Large intestine (tissue), 12 donors: ENCODE measurements around the gene FBLN1. TPM values are rescaled to one million over a fixed set of nuclear protein-coding genes. Genes with fewer than 3 reads are reported as not detected.

Experiments
- DNase-seq, 2 donors: peaks; one replicate each; pipeline versions ENCODE4 v3.0.0 to v3.0.0-alpha.2; 2013
- H3K27ac ChIP-seq: one replicate; pipeline ENCODE4 v1.5.1; 2013; ENCODE audit warnings: low read length
- H3K27me3 ChIP-seq: 2 replicates; pipeline ENCODE4 v1.6.1; 2013; ENCODE audit warnings: low read length; ENCODE audit not compliant: control insufficient read depth, insufficient read depth
- H3K36me3 ChIP-seq: 2 replicates; pipeline ENCODE4 v1.6.1; 2013; ENCODE audit warnings: low read length; ENCODE audit not compliant: control insufficient read depth, insufficient read depth
- H3K4me1 ChIP-seq: one replicate; pipeline ENCODE4 v1.6.1; 2013; ENCODE audit warnings: low read length; ENCODE audit not compliant: control insufficient read depth, insufficient read depth
- H3K4me3 ChIP-seq: one replicate; pipeline ENCODE4 v1.5.1; 2013; ENCODE audit warnings: low read length
- H3K9me3 ChIP-seq: one replicate; pipeline ENCODE4 v1.6.1; 2013; ENCODE audit warnings: mild to moderate bottlenecking, low read depth, low read length, moderate library complexity; ENCODE audit not compliant: control insufficient read depth
- WGBS: methylation state at CpG from one replicate; pipeline ENCODE4 v1.1.5; 2013; ENCODE audit warnings: low lambda C conversion rate; ENCODE audit not compliant: insufficient coverage; 5-methylcytosine and 5-hydroxymethylcytosine counted together
- long read RNA-seq, 11 donors: transcript quantifications; one replicate each; lab custom pipeline, GENCODE V29; 2026
- polyA plus RNA-seq: library from polyadenylated mRNA; unstranded; fragments of 120-200 nt; gene quantifications from one replicate; pipeline ENCODE4 v1.2.1, GENCODE V29; 2013

The FBLN1 gene, protein sequence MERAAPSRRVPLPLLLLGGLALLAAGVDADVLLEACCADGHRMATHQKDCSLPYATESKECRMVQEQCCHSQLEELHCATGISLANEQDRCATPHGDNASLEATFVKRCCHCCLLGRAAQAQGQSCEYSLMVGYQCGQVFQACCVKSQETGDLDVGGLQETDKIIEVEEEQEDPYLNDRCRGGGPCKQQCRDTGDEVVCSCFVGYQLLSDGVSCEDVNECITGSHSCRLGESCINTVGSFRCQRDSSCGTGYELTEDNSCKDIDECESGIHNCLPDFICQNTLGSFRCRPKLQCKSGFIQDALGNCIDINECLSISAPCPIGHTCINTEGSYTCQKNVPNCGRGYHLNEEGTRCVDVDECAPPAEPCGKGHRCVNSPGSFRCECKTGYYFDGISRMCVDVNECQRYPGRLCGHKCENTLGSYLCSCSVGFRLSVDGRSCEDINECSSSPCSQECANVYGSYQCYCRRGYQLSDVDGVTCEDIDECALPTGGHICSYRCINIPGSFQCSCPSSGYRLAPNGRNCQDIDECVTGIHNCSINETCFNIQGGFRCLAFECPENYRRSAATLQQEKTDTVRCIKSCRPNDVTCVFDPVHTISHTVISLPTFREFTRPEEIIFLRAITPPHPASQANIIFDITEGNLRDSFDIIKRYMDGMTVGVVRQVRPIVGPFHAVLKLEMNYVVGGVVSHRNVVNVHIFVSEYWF
- polyA plus RNA-seq, result 70.4 TPM
- long read RNA-seq, donor 1, transcript FBLN1-201 (15 exons, 2,251 nt), result major isoform, 20 of 34 reads
- long read RNA-seq, donor 1, partial matches to known transcripts, result 11 of 34 reads
- long read RNA-seq, donor 1, other reads (novel, unspliced or antisense), result 0 of 34 reads
- long read RNA-seq, donor 2, transcript FBLN1-201 (15 exons, 2,251 nt), result major isoform, 41 of 60 reads
- long read RNA-seq, donor 2, transcript FBLN1-202 (17 exons, 2,896 nt), result minor isoform, 6 of 60 reads
- long read RNA-seq, donor 2, partial matches to known transcripts, result 13 of 60 reads
- long read RNA-seq, donor 2, other reads (novel, unspliced or antisense), result 0 of 60 reads
- long read RNA-seq, donor 3, transcript FBLN1-201 (15 exons, 2,251 nt), result major isoform, 23 of 48 reads
- long read RNA-seq, donor 3, transcript FBLN1-202 (17 exons, 2,896 nt), result minor isoform, 5 of 48 reads
- long read RNA-seq, donor 3, partial matches to known transcripts, result 20 of 48 reads
- long read RNA-seq, donor 3, other reads (novel, unspliced or antisense), result 0 of 48 reads
- long read RNA-seq, donor 4, partial matches to known transcripts, result 0 of 2 reads
- long read RNA-seq, donor 4, other reads (novel, unspliced or antisense), result 0 of 2 reads
- long read RNA-seq, donor 5, transcript FBLN1-201 (15 exons, 2,251 nt), result major isoform, 16 of 25 reads
- long read RNA-seq, donor 5, partial matches to known transcripts, result 5 of 25 reads
- long read RNA-seq, donor 5, other reads (novel, unspliced or antisense), result 0 of 25 reads
- long read RNA-seq, donor 6, transcript FBLN1-202 (17 exons, 2,896 nt), result minor isoform, 8 of 24 reads
- long read RNA-seq, donor 6, transcript FBLN1-201 (15 exons, 2,251 nt), result major isoform, 16 of 24 reads
- long read RNA-seq, donor 6, partial matches to known transcripts, result 0 of 24 reads
- long read RNA-seq, donor 6, other reads (novel, unspliced or antisense), result 0 of 24 reads
- long read RNA-seq, donor 7, transcript FBLN1-201 (15 exons, 2,251 nt), result major isoform, 6 of 18 reads
- long read RNA-seq, donor 7, transcript FBLN1-202 (17 exons, 2,896 nt), result major isoform, 6 of 18 reads
- long read RNA-seq, donor 7, partial matches to known transcripts, result 6 of 18 reads
- long read RNA-seq, donor 7, other reads (novel, unspliced or antisense), result 0 of 18 reads
- long read RNA-seq, donor 8, transcript FBLN1-201 (15 exons, 2,251 nt), result major isoform, 30 of 69 reads
- long read RNA-seq, donor 8, transcript FBLN1-202 (17 exons, 2,896 nt), result minor isoform, 5 of 69 reads
- long read RNA-seq, donor 8, partial matches to known transcripts, result 34 of 69 reads
- long read RNA-seq, donor 8, other reads (novel, unspliced or antisense), result 0 of 69 reads
- long read RNA-seq, donor 9, transcript FBLN1-202 (17 exons, 2,896 nt), result minor isoform, 6 of 26 reads
- long read RNA-seq, donor 9, transcript FBLN1-201 (15 exons, 2,251 nt), result major isoform, 20 of 26 reads
- long read RNA-seq, donor 9, partial matches to known transcripts, result 0 of 26 reads
- long read RNA-seq, donor 9, other reads (novel, unspliced or antisense), result 0 of 26 reads
- long read RNA-seq, donor 10, transcript FBLN1-202 (17 exons, 2,896 nt), result minor isoform, 7 of 53 reads
- long read RNA-seq, donor 10, transcript FBLN1-201 (15 exons, 2,251 nt), result major isoform, 22 of 53 reads
- long read RNA-seq, donor 10, partial matches to known transcripts, result 24 of 53 reads
- long read RNA-seq, donor 10, other reads (novel, unspliced or antisense), result 0 of 53 reads
- long read RNA-seq, donor 11, transcript FBLN1-202 (17 exons, 2,896 nt), result minor isoform, 5 of 47 reads
- long read RNA-seq, donor 11, transcript FBLN1-201 (15 exons, 2,251 nt), result major isoform, 26 of 47 reads
- long read RNA-seq, donor 11, partial matches to known transcripts, result 16 of 47 reads
- long read RNA-seq, donor 11, other reads (novel, unspliced or antisense), result 0 of 47 reads

DNA sequence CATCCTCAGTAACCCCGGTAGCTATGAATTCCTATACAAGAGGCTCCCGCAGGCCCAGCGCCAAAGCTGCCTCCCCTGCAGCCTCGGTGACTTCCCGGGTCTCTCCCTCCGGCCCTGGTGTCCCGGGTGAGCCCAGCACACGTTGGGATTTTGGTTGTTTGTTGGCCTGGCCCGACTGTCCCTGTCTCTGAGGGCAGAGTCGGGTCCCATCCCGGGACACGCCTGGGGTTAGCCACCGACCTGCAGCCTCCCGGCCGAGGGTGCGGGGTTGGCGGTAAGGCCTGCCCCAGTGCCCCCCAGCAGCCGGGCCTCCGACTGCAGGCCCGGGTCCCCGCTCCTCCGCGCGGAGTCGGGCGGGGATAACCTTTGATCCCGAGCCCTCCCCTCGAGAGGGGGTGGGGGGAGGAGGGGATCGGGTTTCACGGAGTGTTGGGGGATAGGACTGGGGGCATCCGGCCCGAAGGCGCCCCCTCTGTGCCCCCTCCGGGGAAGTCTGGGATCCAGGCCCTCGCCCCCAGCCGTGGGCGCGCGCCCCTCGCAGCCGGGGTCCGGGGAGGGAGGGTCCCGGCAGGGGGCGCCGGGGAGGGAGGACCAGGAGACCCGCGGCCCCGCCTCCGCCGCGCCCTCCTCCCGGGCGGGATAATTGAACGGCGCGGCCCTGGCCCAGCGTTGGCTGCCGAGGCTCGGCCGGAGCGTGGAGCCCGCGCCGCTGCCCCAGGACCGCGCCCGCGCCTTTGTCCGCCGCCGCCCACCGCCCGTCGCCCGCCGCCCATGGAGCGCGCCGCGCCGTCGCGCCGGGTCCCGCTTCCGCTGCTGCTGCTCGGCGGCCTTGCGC, at the start of gene FBLN1:
Gene FBLN1, plus strand, starts transcription at position 669 of the 835 bp plus-strand sequence. Its CDS starts 103 bp downstream, at position 772.
- Histone ChIP-seq H3K36me3 (peaks cover 2% of the 10 kb centered on the region), H3K9me3 (no peaks in the 10 kb centered on the region), H3K27me3 (no peaks in the 10 kb centered on the region), H3K4me3 (peak within 1 kb of the TSS; percentile 50), H3K27ac (peak within 1 kb of the TSS; percentile 62), H3K4me1 (peaks cover 27% of the 10 kb centered on the region)
- no CpG with 5 or more reads among the region's 89 CpGs for WGBS
- DNase-seq, result peak in 1 of 2 donors; percentile 87

DNA sequence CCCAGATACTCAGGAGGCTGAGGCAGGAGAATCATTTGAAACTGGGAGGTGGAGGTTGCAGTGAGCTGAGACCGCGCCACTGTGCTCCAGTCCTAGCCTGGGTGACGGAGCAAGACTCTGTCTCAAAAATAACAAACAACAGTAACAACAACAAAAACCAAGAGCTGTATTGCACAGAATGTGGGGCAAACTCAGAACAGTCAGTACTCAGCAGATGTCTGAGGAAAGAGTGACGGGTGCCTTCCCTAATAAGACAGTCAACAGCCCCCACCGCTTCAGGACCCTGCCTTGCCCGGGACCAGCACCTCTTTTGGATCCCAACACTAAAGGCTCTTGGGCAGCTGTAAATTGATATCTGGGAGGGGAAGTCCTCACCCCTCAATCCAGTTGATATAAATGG, 48.9 kb upstream of the FBLN1 start:
- H3K27ac ChIP-seq, result no peak overlapping the region
- no peaks in the 10 kb centered on the region for H3K9me3 ChIP-seq
- H3K36me3 ChIP-seq, result no peaks in the 10 kb centered on the region
- no CpG with 5 or more reads among the region's 6 CpGs for WGBS
- DNase-seq, result no peak
- no peak overlapping the region for H3K4me3 ChIP-seq
- no peaks in the 10 kb centered on the region for H3K27me3 ChIP-seq
- no peaks in the 10 kb centered on the region for H3K4me1 ChIP-seq

- H3K36me3 ChIP-seq, result no peaks in the 10 kb centered on the region
- no peaks in the 10 kb centered on the region for H3K27me3 ChIP-seq
- no peak overlapping the region for H3K4me3 ChIP-seq
- no peak overlapping the region for H3K27ac ChIP-seq
- no CpG with 5 or more reads among the region's 4 CpGs for WGBS
- no peaks in the 10 kb centered on the region for H3K9me3 ChIP-seq
- no peak for DNase-seq
- H3K4me1 ChIP-seq, result no peaks in the 10 kb centered on the region
These were observed 48.4 kb upstream of the FBLN1 start for GRCh38 chr22:45454275-45454674.

GRCh38 chr22:45455212-45455611, 47.5 kb upstream of the FBLN1 start:
- no peak overlapping the region for H3K4me3 ChIP-seq
- WGBS, result no CpG with 5 or more reads among the region's 14 CpGs
- no peaks in the 10 kb centered on the region for H3K27me3 ChIP-seq
- no peaks in the 10 kb centered on the region for H3K36me3 ChIP-seq
- no peaks in the 10 kb centered on the region for H3K9me3 ChIP-seq
- H3K4me1 ChIP-seq, result no peaks in the 10 kb centered on the region
- no peak for DNase-seq
- no peak overlapping the region for H3K27ac ChIP-seq

- no peaks in the 10 kb centered on the region for H3K9me3 ChIP-seq
- H3K4me3 ChIP-seq, result no peak overlapping the region
- WGBS, result no CpG with 5 or more reads among the region's 4 CpGs
- no peaks in the 10 kb centered on the region for H3K27me3 ChIP-seq
- DNase-seq, result no peak
- no peaks in the 10 kb centered on the region for H3K4me1 ChIP-seq
- H3K36me3 ChIP-seq, result no peaks in the 10 kb centered on the region
- H3K27ac ChIP-seq, result no peak overlapping the region
These were observed 47.1 kb upstream of the FBLN1 start for GRCh38 chr22:45455621-45456020.

DNA sequence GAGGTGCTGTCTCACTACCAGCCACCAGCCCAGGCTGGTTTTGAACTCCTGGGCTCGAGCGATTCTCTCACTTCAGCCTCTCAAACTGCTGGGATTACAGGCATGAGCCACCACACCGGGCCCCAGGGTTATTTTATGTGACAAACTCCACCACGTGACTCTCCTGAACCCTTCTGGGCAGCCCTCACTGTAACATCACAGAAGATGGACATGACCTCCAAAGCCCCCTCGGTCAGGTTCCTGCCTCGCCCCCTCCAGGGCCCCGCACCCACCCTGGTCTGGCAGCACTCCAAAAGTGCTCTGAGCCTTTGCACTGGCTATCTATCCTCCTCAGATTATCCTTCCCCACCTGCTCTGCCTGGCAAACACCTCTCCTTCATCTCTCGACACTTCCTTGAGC, 45.9 kb upstream of the FBLN1 start:
- Histone ChIP-seq H3K9me3 (no peaks in the 10 kb centered on the region), H3K36me3 (no peaks in the 10 kb centered on the region), H3K4me1 (no peaks in the 10 kb centered on the region), H3K4me3 (no peak overlapping the region), H3K27me3 (no peaks in the 10 kb centered on the region), H3K27ac (no peak overlapping the region)
- no peak for DNase-seq
- WGBS, result no CpG with 5 or more reads among the region's 8 CpGs

- DNase-seq, result no peak
- no peak overlapping the region for H3K4me3 ChIP-seq
- no peaks in the 10 kb centered on the region for H3K27me3 ChIP-seq
- no peaks in the 10 kb centered on the region for H3K4me1 ChIP-seq
- no CpG with 5 or more reads among the region's 13 CpGs for WGBS
- H3K36me3 ChIP-seq, result no peaks in the 10 kb centered on the region
- H3K9me3 ChIP-seq, result no peaks in the 10 kb centered on the region
- H3K27ac ChIP-seq, result no peak overlapping the region
These were observed 44.2 kb upstream of the FBLN1 start for GRCh38 chr22:45458532-45458931.

- no peak overlapping the region for H3K4me3 ChIP-seq
- no peaks in the 10 kb centered on the region for H3K4me1 ChIP-seq
- 100% methylated on average over 2 of the region's 8 CpGs for WGBS
- H3K27me3 ChIP-seq, result no peaks in the 10 kb centered on the region
- H3K36me3 ChIP-seq, result no peaks in the 10 kb centered on the region
- no peak overlapping the region for H3K27ac ChIP-seq
- no peaks in the 10 kb centered on the region for H3K9me3 ChIP-seq
- no peak for DNase-seq
These were observed 43.4 kb upstream of the FBLN1 start for GRCh38 chr22:45459235-45459634.
